Kidney (tissue), 14 donors: ENCODE results near the gene CELF4. TPM values are rescaled to one million over a fixed set of nuclear protein-coding genes. Genes with fewer than 3 reads are reported as not detected.

Experiments used
- DNase-seq, 5 donors: peaks; one replicate each; pipeline ENCODE4 v3.0.0-alpha.2; 2013 to 2020
- FAIRE-seq: peaks from 2 replicates; lab custom pipeline; 2012; peaks lifted over from hg19 to GRCh38; lab: Jason Lieb, UNC
- H3K27ac ChIP-seq, 2 donors: one replicate each; pipeline ENCODE4 v1.7.0; 2013; ENCODE audit warnings: low read depth in 2 of 2, low read length in 2 of 2, inconsistent platforms in 1 of 2
- H3K27me3 ChIP-seq: one replicate; pipeline ENCODE4 v1.7.1; 2013; ENCODE audit warnings: low read length, inconsistent platforms; ENCODE audit not compliant: control insufficient read depth, insufficient read depth
- H3K36me3 ChIP-seq, 3 donors: one replicate each; pipeline versions ENCODE4 v1.7.0 to v1.7.1; 2013; ENCODE audit warnings: low read length in 3 of 3, control low read depth in 1 of 3, inconsistent platforms in 1 of 3; ENCODE audit not compliant: insufficient read depth in 3 of 3, control insufficient read depth in 2 of 3
- H3K4me1 ChIP-seq, 3 donors: one replicate each; pipeline versions ENCODE4 v1.7.0 to v1.7.1; 2013; ENCODE audit warnings: low read length in 3 of 3, inconsistent platforms in 1 of 3, low read depth in 1 of 3; ENCODE audit not compliant: control insufficient read depth in 2 of 3, insufficient read depth in 2 of 3
- H3K4me3 ChIP-seq, 3 donors: one replicate each; pipeline versions ENCODE4 v1.7.0 to v1.8.1; 2013; ENCODE audit warnings: low read length in 3 of 3, control low read depth in 1 of 3, inconsistent platforms in 1 of 3
- H3K9ac ChIP-seq, 3 donors: one replicate each; pipeline versions ENCODE4 v1.7.0 to v1.7.1; 2013; ENCODE audit warnings: low read length in 3 of 3, control low read depth in 1 of 3, inconsistent platforms in 1 of 3
- H3K9me3 ChIP-seq, 3 donors: one replicate each; pipeline versions ENCODE4 v1.7.0 to v1.7.1; 2013; ENCODE audit warnings: low read length in 3 of 3, control low read depth in 1 of 3, inconsistent platforms in 1 of 3; ENCODE audit not compliant: control insufficient read depth in 2 of 3, insufficient read depth in 1 of 3
- CTCF ChIP-seq: IDR thresholded peaks from 3 replicates; pipeline ENCODE4 v1.5.1; 2012; ENCODE audit warnings: mild to moderate bottlenecking, moderate library complexity, borderline replicate concordance; ENCODE audit not compliant: insufficient read depth; ENCODE audit errors: extremely low read depth
- intact Hi-C: fragments of 100-400 bp; cut with DNase I; formaldehyde crosslinking; loops from one replicate; pipeline ENCODE4 v1.11.1; 2022
- polyA plus RNA-seq: library from polyadenylated mRNA; stranded (reverse); fragments of 350-450 nt; fragmentation: Illumina TruSeq; extraction: RNeasy Lipid Tissue Mini Kit (QIAGEN cat#74804); gene quantifications from one replicate; pipeline ENCODE4 v1.2.3, GENCODE V29; 2014; ENCODE audit warnings: low read depth, low replicate concordance; ENCODE audit not compliant: insufficient read depth
- total RNA-seq: library from RNA; stranded (reverse); fragmentation: NEBNext Ultra II Directional; extraction: Animal tissue kit (Norgen Biotek cat#: 25700); gene quantifications from one replicate; pipeline ENCODE4 v1.2.1, GENCODE V29; 2021
- donor health status: control.
- donor health status: control.
- donor health status: control.
- donor health status: control.
- donor health status: control.
- donor health status: DM: yes; HTN: yes; CAD: no.
- donor health status: Normal renal cell carcinoma (clear cell type).

The CELF4 gene
- total and polyA plus RNA-seq, 2 donors from 2014 or later: 0.85 to 1.5 TPM

GRCh38 chr18:37492952-37493351, 72.6 kb downstream of the CELF4 start:
- DNase-seq: no peak
- TF ChIP-seq CTCF: no peak
- intact Hi-C loops: no loop called here
- Histone ChIP-seq H3K4me3 (no peak overlapping the region), H3K9me3 (no peaks in the 10 kb centered on the region), H3K36me3 (no peaks in the 10 kb centered on the region), H3K9ac (no peak overlapping the region), H3K27ac (no peak overlapping the region), H3K27me3 (no peaks in the 10 kb centered on the region), H3K4me1 (no peaks in the 10 kb centered on the region)
- FAIRE-seq: no peak

DNA sequence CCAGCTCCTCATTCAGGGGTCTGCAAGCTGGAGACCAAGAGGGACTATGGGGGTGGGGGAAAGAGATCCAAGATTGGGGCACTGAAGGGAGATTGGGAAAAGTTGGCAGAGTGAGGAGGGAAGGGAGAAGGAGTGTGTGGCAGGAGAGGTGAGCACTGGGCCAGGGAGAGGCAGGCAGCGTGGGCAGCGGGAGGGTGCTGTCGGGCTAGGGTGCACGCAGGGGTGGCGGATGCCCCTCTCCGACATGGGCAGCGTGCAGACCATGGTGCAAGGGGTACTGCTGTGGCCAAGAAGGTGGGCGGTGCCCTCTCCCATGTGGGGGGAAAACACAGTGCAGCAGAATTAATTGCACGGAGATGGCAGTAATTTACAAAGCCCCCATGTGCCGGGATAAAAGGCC, 74.1 kb downstream of the CELF4 start:
- Histone ChIP-seq H3K9me3 (no peaks in the 10 kb centered on the region), H3K27me3 (no peaks in the 10 kb centered on the region), H3K27ac (no peak overlapping the region), H3K36me3 (no peaks in the 10 kb centered on the region), H3K9ac (no peak overlapping the region), H3K4me1 (no peaks in the 10 kb centered on the region), H3K4me3 (no peak overlapping the region)
- DNase-seq (no peak), FAIRE-seq (no peak)
- intact Hi-C loops: no loop called here
- no peak for TF ChIP-seq CTCF

DNA sequence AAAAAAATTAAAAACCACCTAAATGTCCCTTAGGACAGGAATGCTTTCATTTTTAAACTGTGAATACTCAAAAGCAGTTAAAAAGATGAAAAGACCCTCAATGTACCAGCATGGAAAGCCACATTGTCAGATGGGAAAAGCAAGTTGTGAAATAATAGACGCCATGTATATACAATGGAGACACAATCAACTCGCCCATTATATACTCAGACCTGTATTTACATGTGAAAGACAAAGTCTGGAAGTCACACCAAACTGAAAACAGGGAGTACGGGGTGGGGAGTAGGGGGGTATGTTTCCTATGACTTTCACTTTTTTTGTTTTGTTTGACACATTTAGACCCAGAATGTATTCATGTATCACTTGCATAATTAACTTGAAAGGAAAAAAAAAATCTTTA, 75.6 kb downstream of the CELF4 start:
- Histone ChIP-seq H3K27me3 (no peaks in the 10 kb centered on the region), H3K4me3 (no peak overlapping the region), H3K36me3 (no peaks in the 10 kb centered on the region), H3K9ac (no peak overlapping the region), H3K4me1 (no peaks in the 10 kb centered on the region), H3K9me3 (no peaks in the 10 kb centered on the region), H3K27ac (no peak overlapping the region)
- intact Hi-C loops: no loop called here
- DNase-seq: no peak
- TF ChIP-seq CTCF: no peak
- FAIRE-seq: no peak

- intact Hi-C loops: no loop called here
- Histone ChIP-seq H3K9ac (no peak overlapping the region), H3K27me3 (no peaks in the 10 kb centered on the region), H3K4me1 (no peaks in the 10 kb centered on the region), H3K27ac (no peak overlapping the region), H3K4me3 (no peak overlapping the region), H3K9me3 (no peaks in the 10 kb centered on the region), H3K36me3 (no peaks in the 10 kb centered on the region)
- TF ChIP-seq CTCF: no peak
- DNase-seq (no peak), FAIRE-seq (no peak)
Measured at GRCh38 chr18:37489011-37489410, 76.6 kb downstream of the CELF4 start.
